Tibial nerve (tissue), 4 donors: Measurements from ENCODE around the gene ALKBH2.

ENCODE experiments used
- CTCF ChIP-seq, 5 experiments: fragments of 200-600 bp in 3 of 5; fragments of 450-650 bp in 2 of 5; sonication (generic) in 3 of 5; IDR thresholded peaks; one replicate each; pipeline ENCODE4 v1.5.1; 2016 to 2019; ENCODE audit warnings: antibody characterized with exemption in 5 of 5, mild to moderate bottlenecking in 3 of 5, moderate library complexity in 2 of 5
- EP300 ChIP-seq, 2 donors: sonication (generic); formaldehyde crosslinking; IDR thresholded peaks; one replicate each; pipeline ENCODE4 v1.6.1; 2017; ENCODE audit warnings: antibody characterized with exemption in 2 of 2, mild to moderate bottlenecking in 1 of 2
- POLR2A ChIP-seq, 2 donors: fragments of 450-650 bp; IDR thresholded peaks; one replicate each; pipeline ENCODE4 v1.6.1; 2017; ENCODE audit warnings: antibody characterized with exemption in 2 of 2, mild to moderate bottlenecking in 2 of 2, moderate library complexity in 2 of 2

GRCh38 chr12:109097435-109098182, 4.3 kb upstream of the ALKBH2 start, which contains the start of gene UNG:
- TF ChIP-seq CTCF (IDR thresholded peaks at IDR 0.05) (peak in 1 of 5 experiments; percentile 30), POLR2A (IDR thresholded peaks at IDR 0.05) (no peak), EP300 (IDR thresholded peaks at IDR 0.05) (peak in 1 of 2 donors; percentile 23)
